ENCODE data around the gene AFDN.

Gene AFDN

DNA sequence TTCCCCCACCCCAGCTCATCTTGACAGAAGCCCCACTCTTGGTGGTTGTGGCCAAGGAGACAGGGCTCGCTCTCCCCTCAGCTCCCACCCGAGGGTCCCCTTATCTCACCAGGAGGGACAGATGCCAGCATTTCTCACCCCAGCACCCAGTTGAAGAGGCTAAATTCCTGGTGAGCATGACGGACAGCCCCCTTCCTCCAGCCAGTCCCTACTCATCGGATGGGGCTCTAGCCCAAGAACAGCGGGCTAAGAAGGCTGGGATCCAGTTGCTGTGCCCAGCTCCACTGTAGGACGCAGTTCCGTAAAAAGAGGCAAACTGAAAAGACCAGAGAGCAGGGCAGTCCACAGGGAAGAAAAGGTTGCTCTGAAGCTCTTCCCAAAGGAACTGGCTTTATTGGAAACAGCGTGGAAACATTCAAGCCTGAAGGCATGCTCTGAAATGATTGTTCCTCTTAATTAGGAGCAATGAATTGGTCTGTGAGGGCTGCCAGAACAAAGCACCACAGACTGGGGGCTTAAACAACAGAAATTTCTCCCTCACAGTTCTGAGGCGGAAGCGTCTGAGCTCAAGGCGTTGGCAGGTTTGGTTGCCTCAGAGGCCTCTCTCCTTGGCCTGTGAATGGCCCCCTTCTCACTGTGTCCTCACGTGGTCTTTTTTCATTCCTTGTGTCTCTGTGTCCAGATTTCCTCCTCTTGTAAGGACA lies 152.9 kb downstream of the AFDN start:
- DNase-seq (ENCODE audit: low read depth in 2 of 2) = no peak

DNA sequence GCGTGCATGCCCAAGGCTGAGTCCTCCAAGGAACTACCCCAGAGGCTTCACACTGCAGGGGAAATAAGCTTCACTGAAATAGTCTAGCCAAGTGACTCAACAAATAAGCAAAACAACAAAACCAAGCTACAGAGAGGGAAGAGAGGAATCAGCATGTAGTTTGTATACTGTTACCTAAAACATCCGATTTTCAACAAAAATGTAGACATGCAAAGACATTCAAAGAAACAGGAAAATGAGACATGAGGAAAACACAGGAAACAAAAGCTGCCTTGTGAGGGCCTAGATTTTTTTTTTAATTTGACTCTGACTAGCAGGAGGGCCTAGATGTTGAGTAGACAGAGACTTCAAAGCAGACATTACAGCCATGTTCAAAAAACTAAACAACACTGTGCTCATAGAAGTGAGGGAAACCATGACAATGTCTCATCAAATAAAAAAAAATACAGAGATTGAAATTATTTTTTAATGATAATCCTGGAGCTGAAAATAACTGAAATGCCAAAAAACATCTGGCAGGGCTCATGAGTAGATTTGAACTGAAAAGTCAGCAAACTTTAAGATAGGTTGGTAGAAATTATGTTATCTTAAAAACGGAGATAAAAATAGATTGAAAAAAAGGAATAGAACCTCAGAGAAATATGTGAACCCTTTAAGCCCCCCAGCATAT lies 154.3 kb downstream of the AFDN start:
- DNase-seq (ENCODE audit: low read depth in 2 of 2) = no peak

DNA sequence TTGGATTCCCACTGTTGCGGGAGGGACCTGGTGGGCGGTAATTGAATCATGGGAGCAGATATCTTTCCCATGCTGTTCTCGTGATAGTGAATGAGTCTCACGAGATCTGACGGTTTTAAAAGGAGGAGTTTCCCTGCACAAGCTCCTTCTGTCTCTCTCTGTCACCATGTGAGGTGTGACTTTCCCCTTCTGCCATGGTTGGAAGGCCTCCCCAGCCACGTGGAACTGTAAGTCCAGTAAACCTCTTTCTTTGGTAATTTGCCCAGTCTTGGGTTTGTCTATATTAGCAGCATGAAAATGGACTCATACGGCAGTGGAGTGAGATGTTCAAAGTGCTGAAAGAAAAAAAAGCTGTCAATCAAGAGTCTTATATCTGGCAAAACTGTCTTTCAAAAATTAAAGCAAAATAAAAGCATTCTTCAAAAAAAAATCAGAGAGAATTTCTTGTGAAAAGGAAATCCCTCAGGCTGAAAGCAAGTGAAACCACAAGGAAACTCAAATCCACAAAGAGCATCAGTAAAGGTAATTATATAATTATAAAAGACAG lies 155.3 kb downstream of the AFDN start:
- DNase-seq (ENCODE audit: low read depth in 2 of 2) = no peak

DNA sequence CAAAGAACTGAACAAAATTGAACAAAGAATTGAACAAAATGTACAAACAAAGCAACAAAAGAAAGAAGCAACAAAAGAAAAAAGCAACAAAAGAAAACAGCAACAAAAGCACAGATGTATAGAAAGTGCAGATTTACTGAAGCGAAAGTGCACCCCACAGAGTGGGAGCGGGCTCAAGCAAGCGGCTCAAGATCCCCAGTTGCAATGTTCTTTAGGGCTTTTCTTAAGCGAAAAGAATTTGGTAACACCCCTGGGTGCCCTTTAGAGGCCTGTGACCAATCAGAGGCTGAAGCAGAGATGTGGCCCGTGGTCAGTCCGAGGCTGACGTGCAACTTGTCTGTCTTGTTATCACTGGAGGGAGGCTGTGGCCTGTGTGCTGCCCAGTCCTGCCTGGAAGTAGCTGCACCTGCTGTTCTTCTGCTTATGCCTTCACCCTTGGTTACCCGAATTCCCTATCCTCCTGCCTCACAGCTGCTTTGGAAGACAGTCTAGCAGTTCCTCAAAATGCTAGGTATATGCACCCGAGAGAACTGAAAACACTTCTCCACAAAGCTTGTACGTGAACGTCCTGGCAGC lies 157.5 kb downstream of the AFDN start:
- no peak for DNase-seq (ENCODE audit: low read depth in 2 of 2)

DNA sequence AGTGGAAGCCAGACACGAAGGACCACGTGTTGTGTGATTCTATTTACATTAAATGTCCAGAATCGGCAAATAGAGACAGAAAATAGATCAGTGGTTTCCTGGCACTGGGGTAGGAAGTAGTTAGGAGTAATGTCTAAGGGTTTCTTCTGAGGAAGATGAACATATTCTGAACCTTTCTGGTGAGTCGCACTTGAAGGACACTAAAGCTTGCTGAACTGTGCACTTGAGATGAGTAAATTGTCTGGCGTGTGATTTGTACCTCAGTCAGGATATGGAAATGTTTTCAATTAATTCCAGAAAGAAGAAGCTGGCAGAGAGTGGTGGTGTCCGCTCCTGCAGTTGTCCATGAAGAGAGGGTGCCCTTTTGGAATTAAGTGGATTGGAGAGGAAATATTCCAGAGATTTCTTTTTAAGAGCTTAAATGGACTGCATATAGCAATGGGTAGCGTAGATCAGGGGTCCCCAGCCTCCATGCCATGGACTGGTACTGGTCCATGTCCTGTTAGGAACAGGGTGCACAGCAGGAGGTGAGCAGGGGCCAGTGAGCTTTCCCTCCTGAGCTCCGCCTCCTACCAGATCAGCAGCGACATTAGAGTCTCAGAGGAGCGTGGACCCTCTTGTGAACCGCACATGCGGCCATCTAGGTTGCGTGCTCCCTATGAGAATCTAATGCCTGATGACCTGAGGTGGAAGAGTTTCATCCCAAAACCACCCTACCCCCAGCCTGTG lies 158.3 kb downstream of the AFDN start:
- DNase-seq (ENCODE audit: low read depth in 2 of 2) = no peak

DNA sequence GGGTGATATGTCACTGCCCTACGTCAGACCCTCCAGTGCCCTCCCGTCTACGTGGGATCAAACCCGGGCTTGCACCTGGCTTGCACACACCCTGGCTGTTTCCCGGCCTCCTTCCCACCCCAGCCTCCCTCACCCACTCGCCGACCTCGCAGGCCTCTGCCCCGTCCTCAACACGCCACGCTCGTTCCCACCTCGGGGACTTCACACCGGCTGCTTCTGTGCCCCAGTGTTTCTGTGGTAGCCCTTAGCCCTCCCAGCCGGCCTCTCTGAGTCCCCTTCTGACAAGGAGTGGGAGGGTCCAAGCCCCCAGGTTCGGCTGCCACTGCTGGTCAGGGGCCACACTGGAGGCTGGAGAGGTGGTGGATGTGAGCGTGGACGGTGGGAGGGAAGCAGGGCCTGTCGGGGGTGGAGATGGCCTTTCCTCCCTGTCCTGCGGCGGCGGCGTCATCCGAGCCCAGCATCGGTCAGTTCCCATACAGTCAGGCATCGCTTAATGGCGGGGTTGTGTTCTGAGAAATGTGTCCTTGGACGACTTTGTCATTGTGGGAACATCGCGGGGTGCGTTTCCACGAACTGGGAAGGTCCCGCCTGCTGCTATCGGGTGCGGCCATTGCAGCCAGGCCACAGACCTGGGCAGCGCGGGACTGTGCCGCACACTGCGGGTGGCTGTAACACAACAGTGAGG lies 159.3 kb downstream of the AFDN start:
- no peak for DNase-seq (ENCODE audit: low read depth in 2 of 2)

DNA sequence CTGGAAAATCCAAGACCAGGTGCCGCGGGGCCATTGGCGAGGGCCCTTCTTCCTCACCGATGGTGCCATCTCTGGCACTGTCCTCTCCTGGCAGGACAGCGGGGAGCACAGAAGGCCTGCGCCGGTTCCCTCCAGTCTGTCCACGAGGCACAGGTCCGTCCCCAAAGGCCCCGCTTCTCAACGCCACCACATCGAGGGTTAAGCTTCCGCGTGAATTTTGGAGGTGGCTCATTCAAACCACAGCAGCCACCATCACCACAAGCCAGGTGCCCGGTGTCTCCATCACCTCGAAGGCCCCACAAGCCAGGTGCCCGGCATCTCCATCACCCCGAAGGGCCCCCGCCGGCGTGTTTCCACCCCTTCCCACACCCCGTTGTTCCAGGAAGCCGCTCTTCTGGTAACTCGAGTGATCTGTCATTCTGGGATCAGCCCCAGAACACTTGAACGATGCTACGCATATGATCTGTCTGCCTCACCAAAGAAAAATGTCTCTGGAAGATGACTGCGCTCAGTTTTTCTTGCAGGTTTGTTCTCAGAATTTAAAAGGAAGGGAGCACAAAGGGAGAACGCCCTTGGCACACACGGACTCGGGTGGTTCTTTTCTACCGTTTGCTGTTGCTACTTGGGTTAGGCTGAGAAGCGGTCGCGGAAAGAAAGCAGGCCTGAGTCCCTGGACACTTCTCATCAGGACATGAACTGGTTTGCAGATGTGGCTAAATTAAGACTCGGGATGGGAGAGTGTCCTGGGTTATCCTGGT lies 160.9 kb downstream of the AFDN start:
- no peak for DNase-seq (ENCODE audit: low read depth in 2 of 2)

DNA sequence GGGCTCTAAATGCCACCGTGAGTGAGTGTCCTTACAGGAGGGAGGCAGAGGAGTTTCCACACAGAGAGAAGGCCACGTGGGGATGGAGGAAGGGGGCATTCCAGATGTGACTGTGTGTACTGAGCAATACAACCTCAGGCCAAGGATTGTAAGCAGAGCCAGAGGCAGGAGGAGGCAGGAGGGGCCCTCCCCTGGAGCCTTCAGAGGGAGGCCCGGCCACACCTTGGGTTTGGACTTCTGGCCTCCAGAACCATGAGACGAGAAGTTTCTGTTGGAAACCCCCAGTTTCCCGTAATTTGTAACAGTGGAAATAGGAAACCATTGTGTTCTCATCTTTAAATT lies 161.4 kb downstream of the AFDN start:
- DNase-seq (ENCODE audit: low read depth in 2 of 2) = no peak

DNA sequence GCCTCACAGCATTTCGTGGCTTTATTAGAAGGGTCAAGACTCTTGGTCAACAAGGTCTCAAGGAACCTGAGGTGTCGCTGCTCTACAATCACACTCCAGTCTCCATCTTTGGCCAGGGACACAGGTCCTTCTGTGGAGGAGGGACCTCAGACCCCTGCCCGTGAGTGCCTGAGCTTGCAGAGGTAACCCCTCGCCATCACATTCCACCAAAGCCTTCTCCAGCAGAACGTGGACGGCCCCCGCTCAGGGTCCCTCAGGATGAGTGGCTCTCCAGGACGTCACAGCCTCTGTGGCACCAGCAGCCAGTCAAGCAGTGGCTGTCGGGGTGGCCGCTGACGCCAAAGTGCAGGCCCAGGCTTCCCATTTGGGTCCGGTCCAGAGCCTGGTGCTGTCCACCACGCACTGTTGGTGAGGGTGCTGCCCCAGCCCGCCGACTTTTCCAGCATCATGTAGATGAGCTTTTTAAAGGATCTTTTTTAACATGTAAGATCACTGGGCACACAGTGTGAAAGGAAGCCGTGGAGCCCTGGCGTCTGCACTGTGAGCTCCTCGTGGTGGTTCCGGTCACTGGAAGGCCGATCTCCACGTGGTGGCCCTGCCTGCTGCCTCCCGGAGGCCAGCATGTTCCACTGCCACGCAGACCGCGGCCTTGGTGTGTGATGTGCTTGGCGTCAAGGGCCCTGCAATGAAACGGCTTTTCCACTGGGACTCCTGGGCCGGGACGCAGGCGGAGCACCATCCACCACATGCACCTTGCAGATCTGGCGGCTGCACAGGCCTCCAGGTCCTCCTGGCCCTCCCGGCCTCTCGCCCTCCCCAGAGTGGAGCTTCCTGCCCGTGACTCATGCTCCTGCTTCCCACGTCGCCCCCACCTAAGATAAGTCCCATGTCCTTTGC lies 162.5 kb downstream of the AFDN start:
- DNase-seq (ENCODE audit: low read depth in 2 of 2) = no peak

DNA sequence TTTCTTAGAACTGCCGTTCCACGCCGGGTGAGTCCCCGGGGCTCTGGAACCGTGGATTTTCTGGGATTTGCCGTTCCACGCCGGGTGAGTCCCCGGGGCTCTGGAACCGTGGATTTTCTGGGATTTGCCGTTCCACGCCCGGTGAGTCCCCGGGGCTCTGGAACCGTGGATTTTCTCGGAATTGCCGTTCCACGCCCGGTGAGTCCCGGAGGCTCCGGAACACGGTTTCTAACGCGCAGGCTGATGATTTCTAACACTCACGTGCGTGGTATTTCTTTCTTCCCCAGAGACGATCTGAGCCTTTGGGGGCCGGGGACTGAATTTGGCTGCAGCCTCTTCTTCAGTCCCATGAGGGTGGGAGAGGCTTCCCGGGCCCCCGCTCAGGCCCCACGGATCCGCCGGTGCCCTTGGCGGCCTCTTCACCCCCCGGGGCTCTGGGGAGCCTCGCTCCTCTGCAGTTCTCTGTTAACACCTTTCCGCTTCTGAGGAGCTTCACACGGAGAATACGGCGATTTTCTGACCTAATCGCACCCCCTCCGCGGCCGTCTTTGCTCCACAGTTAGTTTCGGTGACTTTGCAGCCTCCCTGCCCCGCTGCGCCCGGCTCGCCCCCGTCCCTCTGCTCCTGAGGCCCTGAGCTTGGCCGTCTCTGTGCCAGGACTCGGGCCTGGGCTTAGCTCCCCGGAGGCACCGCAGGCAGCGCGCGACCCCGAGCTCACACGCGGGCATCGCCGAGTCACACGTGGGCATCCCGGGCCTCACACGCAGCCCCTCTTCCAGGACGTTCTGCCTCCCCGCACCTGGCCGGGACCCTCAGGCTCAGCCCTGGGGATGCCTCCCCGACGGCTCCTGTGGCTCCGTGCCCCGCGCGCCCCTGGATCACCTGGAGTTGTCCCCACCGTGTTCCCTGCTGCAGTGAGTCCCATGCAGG lies 163.6 kb downstream of the AFDN start:
- no peak for DNase-seq (ENCODE audit: low read depth in 2 of 2)

DNA sequence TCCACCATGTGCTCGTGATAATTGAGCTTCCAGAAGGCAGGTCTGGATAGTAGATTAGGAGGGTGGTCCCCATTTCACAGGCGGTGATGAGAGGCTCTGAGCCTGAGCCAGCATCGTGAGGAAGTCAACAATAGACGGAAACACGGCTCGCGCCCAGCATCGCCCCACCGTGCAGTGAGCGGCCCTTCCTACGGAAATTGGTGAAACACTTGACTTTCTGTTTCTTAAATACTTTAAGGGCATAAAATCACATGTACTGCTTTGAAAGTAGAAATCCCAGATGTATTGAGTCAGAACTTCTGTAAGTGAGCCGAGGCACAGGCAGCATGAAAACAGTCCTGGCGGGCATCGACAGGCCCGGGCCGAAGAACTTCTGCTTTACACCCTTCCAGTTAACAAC lies 166.5 kb downstream of the AFDN start:
- DNase-seq (ENCODE audit: low read depth in 2 of 2) = no peak

DNA sequence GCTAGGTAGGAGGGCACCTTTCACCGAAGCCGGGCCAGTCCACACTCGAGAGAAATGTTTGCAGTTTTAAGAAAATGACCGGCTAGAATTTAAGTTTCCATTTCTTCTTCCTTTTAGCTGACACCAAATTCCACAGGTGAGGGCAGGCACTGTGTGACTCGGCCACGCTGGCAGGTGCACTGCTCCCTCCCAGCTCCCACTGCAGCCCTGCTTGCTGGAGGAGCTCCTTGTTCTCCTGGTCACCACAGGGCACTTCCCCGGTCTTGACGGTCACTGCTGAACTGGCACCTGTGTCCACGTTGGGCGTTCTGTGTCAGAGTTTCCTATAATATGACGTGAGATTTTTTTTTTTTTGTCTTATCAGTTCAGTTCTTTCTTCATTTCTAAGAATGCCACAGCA lies 167.1 kb downstream of the AFDN start:
- no peak for DNase-seq (ENCODE audit: low read depth in 2 of 2)

DNA sequence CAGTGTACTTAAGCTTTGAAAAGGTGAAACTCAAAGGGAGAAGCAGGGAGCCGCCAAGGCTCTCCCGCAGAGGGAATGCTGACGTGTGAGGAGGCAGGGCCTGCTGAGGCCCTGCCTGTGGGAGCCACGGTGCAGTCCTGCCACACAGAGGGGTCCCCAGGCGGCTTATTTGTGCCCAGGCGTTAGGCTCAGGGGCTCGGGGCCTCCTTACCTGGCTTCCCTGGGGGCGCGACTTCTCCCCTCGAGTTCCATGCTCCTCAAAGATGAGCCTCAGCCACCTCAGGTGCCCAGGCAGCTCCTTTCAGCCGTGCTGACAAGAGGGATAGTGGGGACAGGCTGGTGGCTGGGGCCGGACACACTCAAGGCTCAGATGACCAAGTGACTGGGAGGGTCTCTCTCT lies 168.6 kb downstream of the AFDN start:
- DNase-seq (ENCODE audit: low read depth in 2 of 2) = no peak

DNA sequence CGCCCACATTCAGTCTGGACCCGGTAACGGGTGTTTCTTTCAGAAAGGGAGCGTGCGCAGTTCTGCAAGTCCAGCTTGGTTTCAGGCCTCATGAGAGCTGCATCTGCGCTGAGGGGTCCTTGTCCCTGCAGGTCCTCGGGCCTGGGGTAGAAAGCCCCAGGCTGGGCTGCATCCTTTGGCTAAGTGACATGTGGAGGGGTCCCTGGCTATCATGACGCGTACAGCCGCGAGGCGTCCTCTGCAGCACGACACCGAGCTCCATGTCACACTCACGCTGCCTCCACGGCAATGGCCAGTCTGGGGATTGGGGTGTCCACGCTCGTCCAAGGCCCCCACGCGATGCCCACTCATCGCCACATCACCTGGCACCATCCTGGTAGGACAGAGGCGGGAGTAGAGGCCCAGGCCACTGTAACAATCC lies 169.0 kb downstream of the AFDN start:
- no peak for DNase-seq (ENCODE audit: low read depth in 2 of 2)

DNA sequence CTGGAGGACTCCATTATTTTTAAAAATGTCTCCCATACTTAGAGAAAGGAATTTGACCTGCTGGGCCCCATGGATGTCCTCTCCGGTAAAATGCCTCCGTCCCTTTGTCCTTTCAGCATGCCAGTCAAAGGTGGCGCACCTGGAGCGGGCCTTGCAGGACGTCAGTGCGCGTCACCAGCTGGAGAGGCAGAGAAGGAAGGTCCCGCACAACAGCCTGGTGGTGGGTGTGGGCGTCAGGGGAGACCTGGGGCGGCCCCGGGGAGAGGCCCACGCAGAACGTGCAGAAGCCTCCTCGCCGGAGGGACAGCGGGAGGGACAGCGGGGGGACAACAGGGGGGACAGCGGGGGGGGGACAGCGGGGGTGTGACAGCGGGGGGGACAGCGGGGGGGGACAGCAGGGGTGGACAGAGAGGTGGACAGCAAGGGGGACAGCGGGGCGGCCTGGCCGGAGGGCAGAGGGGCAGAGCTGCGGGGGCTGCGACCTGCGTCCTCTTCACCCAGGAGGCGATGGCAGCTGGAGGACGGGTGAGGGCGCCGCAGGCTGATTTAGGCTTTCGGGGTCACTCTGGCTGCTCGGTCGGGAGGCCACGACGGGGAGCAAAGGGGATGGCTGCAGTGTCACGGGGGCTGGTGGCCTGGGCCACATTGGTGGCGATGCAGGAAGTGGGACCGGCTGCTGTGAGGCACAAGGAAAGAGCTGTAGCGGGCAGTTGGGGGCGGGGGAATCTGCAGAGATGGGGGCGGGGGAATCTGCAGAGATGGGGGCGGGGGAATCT lies 169.9 kb downstream of the AFDN start:
- no peak for DNase-seq (ENCODE audit: low read depth in 2 of 2)

DNA sequence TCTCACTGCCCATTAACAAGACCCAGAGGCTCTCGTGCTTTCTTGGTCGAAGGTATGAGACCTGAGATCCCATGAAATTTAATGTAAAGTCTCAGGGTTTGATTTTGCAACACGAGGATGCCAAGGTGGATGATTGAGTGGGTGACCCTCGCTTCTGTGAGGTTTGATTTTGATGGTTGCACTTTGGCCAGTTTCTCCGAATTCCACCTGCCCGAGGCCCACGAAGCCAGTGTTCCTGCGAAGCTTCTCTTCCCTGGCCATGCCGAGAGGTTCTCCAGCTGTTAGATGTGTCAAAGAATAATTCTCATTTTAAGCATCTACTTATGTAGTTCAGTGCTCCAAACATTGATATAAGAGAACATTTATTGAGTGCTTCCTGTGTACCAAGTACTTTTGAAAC lies 170.9 kb downstream of the AFDN start, which contains the start of gene KIF25:
KIF25 (plus strand) TSS at position 30 of the 400 bp plus-strand sequence. CDS start 31,915 bp downstream, outside the sequence.
- no peak for DNase-seq (ENCODE audit: low read depth in 2 of 2)

DNA sequence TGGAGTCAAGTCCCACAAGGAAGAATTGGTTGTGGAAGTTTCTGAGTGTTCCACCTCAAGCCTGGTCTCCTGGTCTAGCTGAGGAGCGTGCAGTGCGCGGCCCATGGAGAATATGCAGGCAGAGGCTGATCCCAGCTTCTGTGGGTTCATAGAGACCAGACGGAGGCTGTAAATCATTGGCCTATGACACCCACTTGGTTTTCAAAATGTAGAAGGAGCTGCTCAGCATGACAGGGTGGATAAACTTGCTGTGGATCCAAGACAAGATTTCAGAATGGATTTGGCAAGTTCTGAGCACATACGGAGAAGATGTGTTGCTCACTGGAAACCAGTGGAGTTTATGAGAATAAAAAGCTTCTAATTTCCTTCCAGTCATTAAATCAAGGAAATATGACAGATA lies 171.5 kb downstream of the AFDN start:
- DNase-seq (ENCODE audit: low read depth in 2 of 2) = no peak

All from stimulated activated CD4-positive, alpha-beta T cell treated with anti-CD3 and anti-CD28 coated beads, Interleukin-15, amount 100 ng/mL, for 48 hours (primary cell).